Ovary (tissue), 3 donors: ENCODE results near the gene MKNK2.
"Not testable (repeated sequence)": the region's sequence is repeated elsewhere in the genome, so short reads cannot be mapped to it uniquely, and the experiment has no call there.

Experiments
- POLR2A ChIP-seq: fragments of 450-650 bp; IDR thresholded peaks from one replicate; pipeline ENCODE4 v1.6.1; 2017; ENCODE audit warnings: antibody characterized with exemption, mild to moderate bottlenecking, moderate library complexity
- TF ChIP-seq, protein P1 (sequence below), 3 donors: fragments of 450-650 bp in 2 of 3; fragments of 200-600 bp in 1 of 3; IDR thresholded peaks; one replicate each; pipeline versions ENCODE4 v1.5.1 to v1.8.0; 2016 to 2022; ENCODE audit warnings: antibody characterized with exemption in 3 of 3, mild to moderate bottlenecking in 1 of 3
- donor health status: DM: no; HTN: no; CAD: no.

DNA sequence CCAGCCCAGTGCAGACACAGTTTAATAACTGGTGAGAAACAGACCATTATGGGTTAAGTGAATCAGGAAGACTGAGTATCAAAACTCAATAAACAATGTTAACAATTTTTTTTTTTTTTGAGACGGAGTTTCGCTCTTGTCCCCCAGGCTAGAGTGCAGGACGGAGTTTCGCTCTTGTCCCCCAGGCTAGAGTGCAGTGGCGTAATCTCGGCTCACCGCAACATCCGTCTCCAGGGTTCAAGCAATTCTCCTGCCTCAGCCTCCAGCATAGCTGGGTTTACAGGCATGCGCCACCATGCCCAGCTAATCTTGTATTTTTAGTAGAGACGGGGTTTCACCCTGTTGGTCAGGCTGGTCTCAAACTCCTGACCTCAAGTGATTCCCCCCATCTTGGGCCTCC, 62.6 kb downstream of the MKNK2 start:
- TF ChIP-seq, protein P1, sequence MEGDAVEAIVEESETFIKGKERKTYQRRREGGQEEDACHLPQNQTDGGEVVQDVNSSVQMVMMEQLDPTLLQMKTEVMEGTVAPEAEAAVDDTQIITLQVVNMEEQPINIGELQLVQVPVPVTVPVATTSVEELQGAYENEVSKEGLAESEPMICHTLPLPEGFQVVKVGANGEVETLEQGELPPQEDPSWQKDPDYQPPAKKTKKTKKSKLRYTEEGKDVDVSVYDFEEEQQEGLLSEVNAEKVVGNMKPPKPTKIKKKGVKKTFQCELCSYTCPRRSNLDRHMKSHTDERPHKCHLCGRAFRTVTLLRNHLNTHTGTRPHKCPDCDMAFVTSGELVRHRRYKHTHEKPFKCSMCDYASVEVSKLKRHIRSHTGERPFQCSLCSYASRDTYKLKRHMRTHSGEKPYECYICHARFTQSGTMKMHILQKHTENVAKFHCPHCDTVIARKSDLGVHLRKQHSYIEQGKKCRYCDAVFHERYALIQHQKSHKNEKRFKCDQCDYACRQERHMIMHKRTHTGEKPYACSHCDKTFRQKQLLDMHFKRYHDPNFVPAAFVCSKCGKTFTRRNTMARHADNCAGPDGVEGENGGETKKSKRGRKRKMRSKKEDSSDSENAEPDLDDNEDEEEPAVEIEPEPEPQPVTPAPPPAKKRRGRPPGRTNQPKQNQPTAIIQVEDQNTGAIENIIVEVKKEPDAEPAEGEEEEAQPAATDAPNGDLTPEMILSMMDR (IDR thresholded peaks at IDR 0.05): not testable (repeated sequence)
- not testable (repeated sequence) for TF ChIP-seq POLR2A
